DND-41 (cell line): Measurements from ENCODE around the gene EXOSC1.

Experiments used
- EZH2 ChIP-seq: IDR thresholded peaks from 3 replicates; pipeline ENCODE4 v1.6.1; 2012; ENCODE audit warnings: borderline replicate concordance, low read depth, mild to moderate bottlenecking, moderate library complexity, low read length, inconsistent platforms; ENCODE audit not compliant: severe bottlenecking
- TF ChIP-seq, protein P1 (sequence below): IDR thresholded peaks from 2 replicates; pipeline ENCODE4 v1.5.1; 2012; ENCODE audit warnings: borderline replicate concordance, low read length, moderate library complexity, mild to moderate bottlenecking; ENCODE audit not compliant: poor library complexity, severe bottlenecking; ENCODE audit errors: extremely low read depth

GRCh38 chr10:97406064-97406463 is 39.7 kb downstream of the EXOSC1 start:
- no peak for TF ChIP-seq EZH2
- TF ChIP-seq, protein P1, sequence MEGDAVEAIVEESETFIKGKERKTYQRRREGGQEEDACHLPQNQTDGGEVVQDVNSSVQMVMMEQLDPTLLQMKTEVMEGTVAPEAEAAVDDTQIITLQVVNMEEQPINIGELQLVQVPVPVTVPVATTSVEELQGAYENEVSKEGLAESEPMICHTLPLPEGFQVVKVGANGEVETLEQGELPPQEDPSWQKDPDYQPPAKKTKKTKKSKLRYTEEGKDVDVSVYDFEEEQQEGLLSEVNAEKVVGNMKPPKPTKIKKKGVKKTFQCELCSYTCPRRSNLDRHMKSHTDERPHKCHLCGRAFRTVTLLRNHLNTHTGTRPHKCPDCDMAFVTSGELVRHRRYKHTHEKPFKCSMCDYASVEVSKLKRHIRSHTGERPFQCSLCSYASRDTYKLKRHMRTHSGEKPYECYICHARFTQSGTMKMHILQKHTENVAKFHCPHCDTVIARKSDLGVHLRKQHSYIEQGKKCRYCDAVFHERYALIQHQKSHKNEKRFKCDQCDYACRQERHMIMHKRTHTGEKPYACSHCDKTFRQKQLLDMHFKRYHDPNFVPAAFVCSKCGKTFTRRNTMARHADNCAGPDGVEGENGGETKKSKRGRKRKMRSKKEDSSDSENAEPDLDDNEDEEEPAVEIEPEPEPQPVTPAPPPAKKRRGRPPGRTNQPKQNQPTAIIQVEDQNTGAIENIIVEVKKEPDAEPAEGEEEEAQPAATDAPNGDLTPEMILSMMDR, result no peak
